HG03432 (cell line): ENCODE measurements around the gene MRPL49.

Source experiments
- ATAC-seq: cut with Tn5 transposase; IDR thresholded peaks from one replicate; pipeline ENCODE4 v1.9.1; 2021; ENCODE audit warnings: mild to moderate bottlenecking, moderate library complexity; ENCODE audit not compliant: unreplicated experiment

Gene MRPL49

GRCh38 chr11:65121865-65122696 lies at the start of gene MRPL49, which contains the start of gene FAU:
TSS of gene MRPL49 (plus strand) at chr11:65122321. CDS start at chr11:65122347, 26 bp downstream.
TSS of gene FAU (minus strand) at chr11:65122134. CDS start at chr11:65121813, 321 bp downstream.
- peak; percentile 71 for ATAC-seq

- ATAC-seq, result no peak
Observed at GRCh38 chr11:65072631-65072966, 49.5 kb upstream of the MRPL49 start.

- ATAC-seq, result no peak
Observed at GRCh38 chr11:65077451-65077850, 44.7 kb upstream of the MRPL49 start.

GRCh38 chr11:65078151-65078550 lies 44.0 kb upstream of the MRPL49 start:
- no peak for ATAC-seq

- no peak for ATAC-seq
Observed at GRCh38 chr11:65078786-65079342, 43.3 kb upstream of the MRPL49 start.

GRCh38 chr11:65083134-65083833 lies 38.8 kb upstream of the MRPL49 start:
- peak; percentile 12 for ATAC-seq

- peak; percentile 77 for ATAC-seq
Observed at GRCh38 chr11:65083834-65084597, 38.1 kb upstream of the MRPL49 start, which contains the start of the genes CDCA5 and ZFPL1. TSS of gene CDCA5 (minus strand) at chr11:65084040. CDS start at chr11:65083978, 62 bp downstream. TSS of gene ZFPL1 (plus strand) at chr11:65084222. CDS start at chr11:65084699, 477 bp downstream.

GRCh38 chr11:65084598-65085375 lies 37.3 kb upstream of the MRPL49 start:
- peak; percentile 8 for ATAC-seq

- ATAC-seq, result no peak
Observed at GRCh38 chr11:65085446-65085845, 36.7 kb upstream of the MRPL49 start.

GRCh38 chr11:65086809-65087208 lies 35.3 kb upstream of the MRPL49 start:
- no peak for ATAC-seq

- no peak for ATAC-seq
Observed at GRCh38 chr11:65087216-65087615, 34.9 kb upstream of the MRPL49 start.

GRCh38 chr11:65087827-65088226 lies 34.3 kb upstream of the MRPL49 start:
- no peak for ATAC-seq

- ATAC-seq, result no peak
Observed at GRCh38 chr11:65089621-65090020, 32.5 kb upstream of the MRPL49 start.

GRCh38 chr11:65090628-65091027 lies 31.5 kb upstream of the MRPL49 start:
- no peak for ATAC-seq

- ATAC-seq, result no peak
Observed at GRCh38 chr11:65095427-65095826, 26.7 kb upstream of the MRPL49 start.

GRCh38 chr11:65095974-65096806 lies 25.9 kb upstream of the MRPL49 start, which contains the start of gene VPS51:
TSS of gene VPS51 (plus strand) at chr11:65096214. CDS start at chr11:65096251, 37 bp downstream.
- ATAC-seq, result peak; percentile 82

- ATAC-seq, result no peak
Observed at GRCh38 chr11:65096926-65097325, 25.2 kb upstream of the MRPL49 start.

- no peak for ATAC-seq
Observed at GRCh38 chr11:65100674-65101350, 21.3 kb upstream of the MRPL49 start.
